ENCODE measurements around the gene POGZ. TPM values are rescaled to one million over a fixed set of nuclear protein-coding genes. Genes with fewer than 3 reads are reported as not detected.

POGZ gene

DNA sequence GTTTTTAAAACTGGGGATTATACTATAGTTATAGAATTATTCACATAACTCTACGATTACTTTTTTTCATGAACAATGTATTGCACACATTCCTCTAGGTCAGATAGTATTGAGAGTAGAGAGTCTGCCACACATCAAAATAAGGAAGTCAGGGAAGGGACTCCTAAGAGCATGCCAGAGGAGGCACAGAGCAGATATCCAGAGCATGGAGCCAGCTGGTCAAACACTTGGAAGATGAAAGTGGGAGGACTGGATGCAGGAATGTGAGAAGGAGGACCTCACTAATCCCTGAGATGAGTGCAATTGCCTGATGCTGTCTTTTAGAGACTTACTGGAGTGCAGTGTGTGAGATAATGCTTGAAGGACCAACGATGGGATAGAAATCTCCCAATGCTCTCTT is 102.6 kb downstream of the POGZ start:
- Histone ChIP-seq H3K79me1 (replicated peaks; ENCODE audit: low read length, poor library complexity, severe bottlenecking) (no peaks in the 10 kb centered on the region), H2BK15ac (ENCODE audit: low read depth, poor library complexity, severe bottlenecking) (no peak overlapping the region), H3K14ac (ENCODE audit: low read length in 2 of 2) (no peak overlapping the region), H3K4ac (ENCODE audit: low read depth in 1 of 2, low read length in 2 of 2) (no peak overlapping the region), H3K9ac (ENCODE audit: low read length) (no peak overlapping the region), H3K27me3 (ENCODE audit: control insufficient read depth in 1 of 2, insufficient read depth in 1 of 2, low read length in 2 of 2) (no peaks in the 10 kb centered on the region), H4K91ac (ENCODE audit: low read length) (no peak overlapping the region), H3K18ac (ENCODE audit: low read depth in 1 of 2, low read length in 2 of 2) (no peak overlapping the region), H3K36me3 (ENCODE audit: control insufficient read depth in 1 of 2, insufficient read depth in 2 of 2, low read depth in 1 of 2, low read length in 2 of 2) (no peaks in the 10 kb centered on the region), H3K27ac (ENCODE audit: low read length, poor library complexity, severe bottlenecking) (no peak overlapping the region), H3K23ac (ENCODE audit: low read length in 2 of 2) (no peak overlapping the region), H3K9me3 (ENCODE audit: control insufficient read depth, low read length) (no peaks in the 10 kb centered on the region), H2BK5ac (ENCODE audit: low read depth, low read length, poor library complexity, severe bottlenecking) (no peak overlapping the region), H4K8ac (ENCODE audit: low read length) (no peak overlapping the region), H2AFZ (ENCODE audit: low read depth, low read length) (no peak overlapping the region), H3K4me3 (ENCODE audit: insufficient read depth in 1 of 2, low read depth in 1 of 2, low read length in 2 of 2) (no peak overlapping the region), H3K4me1 (ENCODE audit: control insufficient read depth, insufficient read depth, low read depth, low read length) (no peaks in the 10 kb centered on the region), H2BK120ac (ENCODE audit: low read depth, low read length) (no peak overlapping the region), H3K4me2 (ENCODE audit: low read length, poor library complexity, severe bottlenecking) (no peak overlapping the region), H2BK12ac (ENCODE audit: low read length in 2 of 2) (no peak overlapping the region), H2AK5ac (ENCODE audit: low read length, severe bottlenecking) (no peak overlapping the region)
- no peak for DNase-seq
- no CpG with 5 or more reads among the region's 2 CpGs for WGBS

Small RNAs within 50 kb of the gene (small RNA-seq; reads per million reads assigned to genes)
- gene RNY4P25 (ENCODE audit: low read depth) = not detected
